ENCODE results near the gene BTG2.

Gene BTG2

DNA sequence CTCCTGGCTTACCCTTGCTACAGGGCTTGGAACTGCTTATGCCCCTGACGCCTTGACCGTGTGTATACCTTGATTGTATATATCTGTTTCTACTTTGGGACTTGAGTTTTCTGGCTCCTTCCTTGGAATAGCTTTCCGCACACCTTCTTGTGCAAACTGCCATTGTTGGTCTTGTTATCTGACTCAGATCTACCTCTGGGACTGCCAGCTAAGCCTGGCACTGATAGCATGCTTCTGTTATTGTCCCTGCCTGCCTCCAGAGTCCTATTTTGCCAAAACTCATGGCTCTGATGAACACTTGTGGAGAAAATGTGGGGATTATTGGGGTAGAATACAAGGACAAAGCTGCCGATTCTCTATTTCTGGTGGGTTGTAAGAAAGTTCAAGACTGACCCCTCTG is 30.2 kb downstream of the BTG2 start:
- peak overlapping the region in 1 of 2 donors; percentile 40 for H3K27ac Mint-ChIP-seq
- H3K4me3 Mint-ChIP-seq = no peak overlapping the region
- peaks cover 23% of the 10 kb centered on the region for H3K4me1 Mint-ChIP-seq
- peaks cover 4% of the 10 kb centered on the region for H3K27me3 Mint-ChIP-seq
- ATAC-seq (no peak), DNase-seq (no peak)
- H3K9me3 Mint-ChIP-seq = no peaks in the 10 kb centered on the region

- DNase-seq (no peak), ATAC-seq (no peak)
- no peak overlapping the region for H3K27ac Mint-ChIP-seq
- H3K27me3 Mint-ChIP-seq = peaks cover 10% of the 10 kb centered on the region
- H3K4me3 Mint-ChIP-seq = no peak overlapping the region
- H3K9me3 Mint-ChIP-seq = no peaks in the 10 kb centered on the region
- H3K4me1 Mint-ChIP-seq = peaks cover 23% of the 10 kb centered on the region
These were observed 30.8 kb downstream of the BTG2 start for GRCh38 chr1:203336097-203336496.

DNA sequence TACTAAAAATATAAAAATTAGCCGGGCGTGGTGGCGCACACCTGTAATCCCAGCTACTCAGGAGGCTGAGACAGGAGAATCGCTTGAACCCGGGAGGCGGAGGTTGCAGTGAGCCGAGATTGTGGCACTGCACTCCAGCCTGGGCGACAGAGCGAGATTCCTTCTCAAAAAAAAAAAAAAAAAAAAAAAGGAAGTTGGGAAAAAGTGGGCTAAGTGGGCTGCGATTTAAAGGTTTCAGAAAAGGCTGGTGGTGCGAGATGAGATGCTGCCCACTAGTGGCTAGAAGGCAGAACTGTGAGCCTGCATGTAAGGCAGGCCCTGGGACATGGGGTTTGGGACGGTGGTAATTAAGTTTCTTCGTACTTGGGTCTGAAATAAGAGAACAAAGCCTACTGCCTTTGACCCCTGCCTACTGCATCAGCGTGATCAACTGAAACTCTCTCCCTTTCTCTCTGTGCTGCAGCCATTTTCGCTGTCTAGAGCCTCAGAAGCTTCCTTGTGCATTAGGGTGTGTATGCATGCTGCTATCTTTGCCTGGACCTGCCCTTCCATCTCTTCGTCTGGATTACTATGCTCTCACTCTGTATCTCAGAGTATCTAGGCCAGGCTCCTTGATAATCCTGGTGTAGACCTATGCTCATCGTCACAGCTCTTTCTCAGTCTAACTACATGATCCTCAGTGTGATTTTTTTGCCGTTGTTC is 33.2 kb downstream of the BTG2 start:
- Mint-ChIP-seq H3K9me3 (no peaks in the 10 kb centered on the region), H3K27ac (no peak overlapping the region), H3K27me3 (peaks cover 25% of the 10 kb centered on the region), H3K4me1 (peaks cover 37% of the 10 kb centered on the region), H3K4me3 (no peak overlapping the region)
- peak; percentile 65 for ATAC-seq
- DNase-seq = peak; percentile 52 to 57

DNA sequence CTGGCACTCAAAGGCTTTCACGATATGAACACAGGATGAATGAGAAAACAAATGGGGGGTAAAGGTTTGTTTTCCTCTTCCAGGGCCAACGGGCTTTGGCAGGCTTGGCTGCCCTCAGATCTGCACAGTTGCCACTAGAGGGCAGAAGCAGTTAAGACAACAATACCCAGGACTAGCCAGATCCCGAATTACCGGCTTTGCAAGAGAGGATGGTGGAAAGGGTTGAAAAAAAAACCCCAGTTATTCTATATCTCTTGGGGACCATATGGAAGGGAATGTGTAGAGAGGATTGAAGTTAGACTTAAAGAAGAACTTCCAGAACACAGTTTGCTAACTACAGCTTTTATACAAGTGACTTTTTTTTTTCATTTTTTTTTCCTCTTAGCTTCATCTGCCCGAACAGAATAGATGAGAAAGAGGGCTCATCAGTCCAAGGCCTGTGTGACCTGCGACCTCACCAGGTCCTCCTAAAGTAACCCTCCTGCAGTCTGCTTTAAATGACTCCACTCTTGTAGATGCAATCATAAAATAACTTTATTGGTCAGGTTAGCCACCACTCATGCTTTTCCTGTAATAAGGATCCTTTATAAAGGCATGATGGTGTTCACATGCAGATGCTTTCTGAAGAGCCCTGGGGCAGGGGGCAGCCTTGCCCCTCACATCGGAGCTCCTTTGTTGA is 34.9 kb downstream of the BTG2 start:
- Mint-ChIP-seq H3K27ac (no peak overlapping the region), H3K4me3 (no peak overlapping the region), H3K9me3 (no peaks in the 10 kb centered on the region), H3K27me3 (peaks cover 25% of the 10 kb centered on the region), H3K4me1 (peaks cover 37% of the 10 kb centered on the region)
- ATAC-seq (peak; percentile 80), DNase-seq (peak; percentile 45 to 59)

GRCh38 chr1:203342192-203342940 is 37.0 kb downstream of the BTG2 start:
- no peak overlapping the region for H3K27ac Mint-ChIP-seq
- DNase-seq = peak in 1 of 2 donors; percentile 41
- peaks cover 27% of the 10 kb centered on the region for H3K4me1 Mint-ChIP-seq
- H3K27me3 Mint-ChIP-seq = peaks cover 25% of the 10 kb centered on the region
- peak; percentile 71 for ATAC-seq
- H3K4me3 Mint-ChIP-seq = peak overlapping the region; percentile 30 to 33
- no peaks in the 10 kb centered on the region for H3K9me3 Mint-ChIP-seq

- H3K4me1 Mint-ChIP-seq = peaks cover 20% of the 10 kb centered on the region
- peaks cover 43% of the 10 kb centered on the region for H3K27me3 Mint-ChIP-seq
- no peak for ATAC-seq
These were observed 38.8 kb downstream of the BTG2 start for GRCh38 chr1:203343956-203344754.

GRCh38 chr1:203346060-203346768 is 40.9 kb downstream of the BTG2 start:
- ATAC-seq (no peak), DNase-seq (no peak)
- Mint-ChIP-seq H3K9me3 (no peaks in the 10 kb centered on the region), H3K27ac (no peak overlapping the region), H3K4me3 (no peak overlapping the region), H3K4me1 (peaks cover 35% of the 10 kb centered on the region), H3K27me3 (peaks cover 32% of the 10 kb centered on the region)

More at GRCh38 chr1:203343956-203344754, 38.8 kb downstream of the BTG2 start:
- Mint-ChIP-seq H3K27ac (no peak overlapping the region), H3K9me3 (no peaks in the 10 kb centered on the region), H3K4me3 (no peak overlapping the region)
- DNase-seq = no peak

DNA sequence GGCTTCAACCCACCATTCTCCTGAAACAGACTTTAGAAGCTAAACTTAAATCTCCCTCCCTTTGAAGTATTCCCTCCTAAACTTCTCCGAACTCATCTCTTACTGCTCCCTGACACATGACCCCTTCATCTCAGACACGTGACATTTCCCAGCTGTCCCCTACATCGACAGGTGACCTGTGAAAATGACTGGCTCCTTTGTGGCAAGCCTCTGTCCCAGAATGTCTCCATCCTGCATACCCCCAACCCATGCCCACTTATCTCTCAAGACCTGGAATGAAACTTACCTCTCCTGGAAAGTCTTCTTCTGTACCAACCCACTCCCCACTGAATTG is 41.4 kb downstream of the BTG2 start:
- Mint-ChIP-seq H3K9me3 (no peaks in the 10 kb centered on the region), H3K4me3 (no peak overlapping the region), H3K27me3 (peaks cover 32% of the 10 kb centered on the region), H3K27ac (no peak overlapping the region), H3K4me1 (peaks cover 36% of the 10 kb centered on the region)
- DNase-seq = no peak
- no peak for ATAC-seq

- no peak overlapping the region for H3K4me3 Mint-ChIP-seq
- H3K9me3 Mint-ChIP-seq = no peaks in the 10 kb centered on the region
- peaks cover 41% of the 10 kb centered on the region for H3K27me3 Mint-ChIP-seq
- ATAC-seq (no peak), DNase-seq (no peak)
- no peak overlapping the region for H3K27ac Mint-ChIP-seq
- peaks cover 28% of the 10 kb centered on the region for H3K4me1 Mint-ChIP-seq
These were observed 43.8 kb downstream of the BTG2 start for GRCh38 chr1:203349166-203349565.

GRCh38 chr1:203349773-203350524 is 44.6 kb downstream of the BTG2 start:
- Mint-ChIP-seq H3K4me1 (peaks cover 28% of the 10 kb centered on the region), H3K4me3 (peak overlapping the region in 1 of 2 donors; percentile 69), H3K27ac (no peak overlapping the region), H3K27me3 (peaks cover 41% of the 10 kb centered on the region), H3K9me3 (no peaks in the 10 kb centered on the region)
- DNase-seq = no peak
- no peak for ATAC-seq

DNA sequence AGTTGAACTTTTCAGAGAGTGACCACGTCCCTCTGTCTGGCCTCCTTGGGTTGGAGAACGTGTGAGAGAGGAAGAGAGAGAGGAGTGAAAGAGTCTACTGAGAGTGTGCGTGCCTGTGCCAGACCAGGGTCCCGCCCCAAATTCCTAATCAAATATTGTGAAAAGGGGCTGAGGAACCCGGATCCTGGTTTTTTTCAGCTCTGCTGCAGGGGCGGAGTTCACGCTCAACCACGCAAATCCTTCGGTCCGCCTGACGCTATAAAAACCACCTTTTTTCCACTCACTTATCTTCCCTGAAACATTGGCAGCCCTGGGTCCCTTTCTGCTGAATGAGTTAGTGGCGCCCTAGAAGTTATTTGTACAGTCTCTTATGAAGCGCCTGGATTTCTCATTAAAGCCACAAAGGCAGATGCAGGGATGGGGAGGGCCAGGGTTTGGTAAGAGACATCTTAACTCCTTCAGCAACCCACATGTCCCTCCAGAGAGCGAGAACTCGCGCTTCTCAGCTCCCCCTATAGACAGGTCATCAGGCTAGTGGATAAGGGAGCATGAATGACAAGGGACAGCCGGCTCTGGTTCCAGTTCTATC is 45.8 kb downstream of the BTG2 start, which contains the start of gene FMOD:
Gene FMOD (minus strand): TSS at position 86 of the 589 bp plus-strand sequence. CDS start 2,852 bp downstream, outside the sequence.
- no peak for DNase-seq
- Mint-ChIP-seq H3K27me3 (peaks cover 52% of the 10 kb centered on the region), H3K27ac (no peak within 1 kb of the TSS), H3K4me3 (peak within 1 kb of the TSS in 1 of 2 donors; percentile 69), H3K4me1 (peaks cover 28% of the 10 kb centered on the region), H3K9me3 (no peaks in the 10 kb centered on the region)
- no peak for ATAC-seq

DNA sequence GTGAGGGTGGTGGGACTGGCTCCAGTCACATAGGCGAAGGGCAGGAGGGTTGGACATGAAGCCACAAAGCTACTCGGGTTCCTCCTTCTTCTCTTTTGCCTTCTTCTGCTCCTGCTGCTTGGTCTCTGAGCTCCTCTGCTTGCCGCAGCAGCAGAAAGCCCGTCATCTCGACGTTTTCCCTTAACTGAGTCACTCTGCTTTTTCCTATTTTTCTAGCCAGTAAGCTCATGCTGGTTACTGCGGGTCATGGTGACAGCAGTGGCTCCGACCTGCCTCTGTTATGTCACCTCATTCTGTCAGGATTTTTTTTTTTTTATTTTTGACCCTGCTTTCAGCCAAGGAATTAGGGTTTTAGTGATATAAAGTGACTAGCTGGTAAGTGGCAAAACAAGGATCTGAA is 48.2 kb downstream of the BTG2 start:
- Mint-ChIP-seq H3K27me3 (peaks cover 59% of the 10 kb centered on the region), H3K4me3 (no peak overlapping the region), H3K9me3 (peaks cover 0 to 6% of the 10 kb centered on the region in 2 donors), H3K4me1 (peaks cover 28% of the 10 kb centered on the region), H3K27ac (no peak overlapping the region)
- ATAC-seq = no peak
- DNase-seq = no peak

DNA sequence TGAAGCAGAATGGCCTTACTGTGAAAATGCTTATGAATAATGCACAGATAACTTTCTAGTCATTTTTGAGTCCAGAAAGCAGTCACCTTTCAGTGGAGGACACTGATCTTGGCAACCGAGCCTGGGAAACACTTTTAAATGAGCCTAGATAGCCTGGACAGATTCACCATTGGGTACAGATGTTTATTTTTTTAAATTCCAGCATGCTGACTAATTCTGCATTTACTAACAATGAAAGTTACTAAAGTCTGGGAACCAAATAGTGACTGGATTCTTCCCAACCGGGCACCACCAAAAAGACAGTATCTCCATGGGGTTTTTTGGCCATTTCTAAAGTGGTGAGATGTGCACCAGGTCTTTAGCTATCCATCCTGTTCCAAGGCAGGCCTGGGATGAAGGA is 48.9 kb downstream of the BTG2 start:
- peaks cover 26% of the 10 kb centered on the region for H3K4me1 Mint-ChIP-seq
- H3K27ac Mint-ChIP-seq = no peak overlapping the region
- DNase-seq (no peak), ATAC-seq (no peak)
- no peak overlapping the region for H3K4me3 Mint-ChIP-seq
- H3K27me3 Mint-ChIP-seq = peaks cover 59% of the 10 kb centered on the region
- H3K9me3 Mint-ChIP-seq = peaks cover 0 to 6% of the 10 kb centered on the region in 2 donors

DNA sequence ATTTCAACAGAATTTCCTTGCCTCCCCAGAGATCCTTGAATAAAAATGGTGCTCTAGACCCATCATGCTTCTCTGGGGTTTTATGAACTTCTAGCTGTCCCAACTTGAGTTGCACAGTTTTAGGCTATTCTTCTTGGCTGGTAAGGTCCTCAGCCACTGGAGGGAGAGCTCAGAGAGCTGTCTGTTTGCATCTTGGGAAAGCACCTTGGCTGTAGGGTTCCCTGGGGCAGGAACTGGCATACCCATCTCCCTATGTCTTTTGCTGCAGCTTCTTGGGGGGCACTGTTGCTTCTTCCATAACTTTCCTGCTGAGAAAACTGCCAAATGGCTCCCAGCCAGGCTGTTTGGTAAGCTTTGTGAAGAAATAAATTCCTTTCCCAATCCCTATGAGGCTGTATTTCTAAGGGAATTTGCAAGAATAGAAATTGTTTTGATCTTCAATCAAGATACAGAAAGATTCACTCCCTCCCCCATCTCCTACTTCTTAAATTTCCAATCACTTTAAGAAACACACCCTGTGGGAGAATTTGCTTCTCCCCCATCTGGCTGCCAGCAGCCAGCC is 53.8 kb downstream of the BTG2 start:
- Mint-ChIP-seq H3K4me1 (no peaks in the 10 kb centered on the region), H3K4me3 (no peak overlapping the region), H3K27ac (no peak overlapping the region), H3K27me3 (peaks cover 50% of the 10 kb centered on the region), H3K9me3 (peaks cover 0 to 6% of the 10 kb centered on the region in 2 donors)
- ATAC-seq = no peak
- DNase-seq = no peak
